Measurements from ENCODE around the gene COMMD10.

- TF ChIP-seq POLR2A (IDR thresholded peaks at IDR 0.05; ENCODE audit: low read depth, low read length): no peak
- no peak for TF ChIP-seq CTCF (conservative IDR thresholded peaks at IDR 0.05; ENCODE audit: low read depth, low read length)
- no peak for TF ChIP-seq CEBPB (IDR thresholded peaks at IDR 0.05; ENCODE audit: low read depth, low read length)
- no peak for TF ChIP-seq MXI1 (IDR thresholded peaks at IDR 0.05; ENCODE audit: borderline replicate concordance, low read depth, low read length)
Measured at GRCh38 chr5:116145416-116145815, 60.6 kb downstream of the COMMD10 start.

Data from IMR-90 (cell line).